ENCODE measurements around the gene GPRIN3.

DNA sequence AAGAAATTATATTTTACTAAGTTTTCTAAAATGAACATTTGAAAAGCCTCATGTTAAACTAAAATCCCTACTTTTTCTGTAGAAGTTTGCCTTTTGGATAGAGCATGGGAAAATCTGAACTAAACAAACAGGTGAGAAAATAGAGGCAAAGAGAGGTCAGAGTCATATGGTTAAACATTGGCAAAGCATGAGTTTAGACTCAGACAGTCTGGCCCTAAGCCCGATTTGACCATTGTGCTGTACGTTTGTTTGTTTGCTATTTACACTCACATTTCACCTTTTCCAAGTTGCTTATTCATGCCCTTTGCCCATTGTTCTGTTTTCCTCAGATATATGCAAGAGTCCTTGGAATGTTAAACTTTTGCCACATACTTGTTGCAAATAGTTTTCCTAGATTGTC lies 110.9 kb downstream of the GPRIN3 start:
- TF ChIP-seq POLR2AphosphoS5 (IDR thresholded peaks at IDR 0.05) (no peak), POLR2A (IDR thresholded peaks at IDR 0.05) (no peak), EP300 (IDR thresholded peaks at IDR 0.05) (no peak)
- TF ChIP-seq, protein P1, sequence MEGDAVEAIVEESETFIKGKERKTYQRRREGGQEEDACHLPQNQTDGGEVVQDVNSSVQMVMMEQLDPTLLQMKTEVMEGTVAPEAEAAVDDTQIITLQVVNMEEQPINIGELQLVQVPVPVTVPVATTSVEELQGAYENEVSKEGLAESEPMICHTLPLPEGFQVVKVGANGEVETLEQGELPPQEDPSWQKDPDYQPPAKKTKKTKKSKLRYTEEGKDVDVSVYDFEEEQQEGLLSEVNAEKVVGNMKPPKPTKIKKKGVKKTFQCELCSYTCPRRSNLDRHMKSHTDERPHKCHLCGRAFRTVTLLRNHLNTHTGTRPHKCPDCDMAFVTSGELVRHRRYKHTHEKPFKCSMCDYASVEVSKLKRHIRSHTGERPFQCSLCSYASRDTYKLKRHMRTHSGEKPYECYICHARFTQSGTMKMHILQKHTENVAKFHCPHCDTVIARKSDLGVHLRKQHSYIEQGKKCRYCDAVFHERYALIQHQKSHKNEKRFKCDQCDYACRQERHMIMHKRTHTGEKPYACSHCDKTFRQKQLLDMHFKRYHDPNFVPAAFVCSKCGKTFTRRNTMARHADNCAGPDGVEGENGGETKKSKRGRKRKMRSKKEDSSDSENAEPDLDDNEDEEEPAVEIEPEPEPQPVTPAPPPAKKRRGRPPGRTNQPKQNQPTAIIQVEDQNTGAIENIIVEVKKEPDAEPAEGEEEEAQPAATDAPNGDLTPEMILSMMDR (IDR thresholded peaks at IDR 0.05) = no peak
